Measurements from ENCODE around the gene SAFB.

Gene SAFB

DNA sequence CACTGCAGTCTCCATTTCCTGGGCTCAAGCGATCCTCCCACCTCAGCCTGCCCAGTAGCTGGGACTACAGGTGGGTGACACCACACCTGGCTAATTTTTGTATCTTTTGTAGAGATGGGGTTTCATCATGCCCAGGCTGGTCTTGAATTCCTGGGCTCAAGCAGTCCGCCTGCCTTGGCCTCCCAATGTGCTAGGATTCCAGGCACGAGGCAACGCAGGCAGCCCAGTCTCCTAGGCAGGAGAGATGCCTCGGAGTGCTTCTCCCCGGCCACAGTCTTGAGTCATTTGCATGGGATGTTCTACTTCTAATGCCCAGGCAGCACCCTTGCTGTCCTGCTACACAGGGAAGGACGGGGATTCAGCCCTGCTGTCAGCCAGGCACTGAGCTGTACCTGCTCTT, 48.7 kb downstream of the SAFB start:
- no peak for DNase-seq

DNA sequence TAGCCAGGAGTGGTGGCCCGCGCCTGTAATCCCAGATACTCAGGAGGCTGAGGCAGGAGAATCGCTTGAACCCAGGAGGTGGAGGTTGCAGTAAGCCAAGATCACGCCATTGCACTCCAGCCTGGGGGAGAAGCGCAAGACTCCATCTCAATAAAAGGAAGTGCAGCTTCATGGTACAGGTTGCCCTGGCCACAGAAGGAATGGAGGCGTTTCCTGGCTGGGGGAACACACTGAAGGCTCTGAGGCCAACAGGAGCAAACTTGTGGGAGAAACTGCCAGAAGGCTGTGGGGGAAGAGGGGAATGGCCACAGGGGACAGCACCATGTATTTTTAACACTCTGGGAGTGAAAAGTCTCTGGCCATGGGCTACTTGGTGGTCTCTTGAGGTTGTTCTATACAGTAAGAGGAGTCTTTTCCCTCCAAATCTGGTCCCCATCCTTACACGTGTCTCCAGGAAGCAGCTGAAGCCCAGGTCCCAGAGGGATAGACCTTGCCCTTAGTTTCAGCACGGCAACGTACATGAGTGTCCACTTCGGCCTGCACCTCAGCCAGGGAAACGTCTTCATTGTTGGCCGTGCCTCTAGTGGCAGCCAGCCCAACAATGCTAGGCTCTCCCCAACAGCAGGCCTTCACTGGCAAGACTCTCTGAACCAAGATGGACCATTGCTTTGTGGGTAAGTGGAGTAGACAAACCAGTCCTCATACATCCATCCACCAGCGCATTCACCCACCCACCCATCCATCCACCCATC, 50.0 kb downstream of the SAFB start:
- no peak for DNase-seq

- no peak for DNase-seq
Measured at GRCh38 chr19:5673752-5674151, 50.9 kb downstream of the SAFB start.

DNA sequence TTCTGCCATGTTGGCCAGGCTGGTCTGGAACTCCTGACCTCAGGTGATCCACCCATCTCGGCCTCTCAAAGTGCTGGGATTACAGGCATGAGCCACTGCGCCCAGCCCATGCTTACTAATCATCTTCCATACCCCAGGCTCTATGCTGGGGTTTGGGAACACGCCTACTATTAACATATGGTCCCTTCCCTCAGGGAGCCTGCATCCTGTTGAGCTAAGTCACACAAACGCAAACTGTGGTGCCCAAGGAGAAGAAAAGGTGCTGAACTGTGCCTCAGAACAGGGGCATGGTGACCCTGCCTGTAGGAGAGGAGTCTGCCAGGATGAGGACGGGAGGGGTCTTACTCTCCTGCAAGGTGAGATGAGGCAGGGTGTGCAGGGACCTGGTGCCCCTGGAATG, 51.8 kb downstream of the SAFB start:
- no peak for DNase-seq

GRCh38 chr19:5676105-5676771, 53.4 kb downstream of the SAFB start:
- no peak for DNase-seq

- no peak for DNase-seq
Measured at GRCh38 chr19:5676772-5677105, 53.9 kb downstream of the SAFB start.

DNA sequence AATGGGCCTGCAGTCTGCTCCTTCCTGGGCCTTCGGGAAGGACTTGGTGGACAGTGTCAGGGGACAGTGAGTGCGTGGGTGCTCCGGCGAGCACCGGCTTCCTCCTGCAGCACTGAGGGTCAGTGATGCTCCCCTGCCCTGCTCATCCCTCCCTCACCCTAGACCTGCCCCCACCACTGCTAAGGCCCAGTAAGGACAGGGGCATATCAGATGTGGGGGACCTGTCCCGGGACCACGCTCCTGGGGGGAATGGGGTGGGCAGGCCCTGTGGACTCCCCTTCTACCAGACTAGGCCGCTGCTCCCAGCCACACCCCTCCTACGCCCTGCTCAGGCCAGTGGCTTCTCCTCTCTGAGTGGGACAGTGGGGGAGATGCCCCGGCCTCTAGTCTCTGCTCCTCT, 54.3 kb downstream of the SAFB start:
- no peak for DNase-seq

GRCh38 chr19:5677580-5677979, 54.7 kb downstream of the SAFB start:
- no peak for DNase-seq

DNA sequence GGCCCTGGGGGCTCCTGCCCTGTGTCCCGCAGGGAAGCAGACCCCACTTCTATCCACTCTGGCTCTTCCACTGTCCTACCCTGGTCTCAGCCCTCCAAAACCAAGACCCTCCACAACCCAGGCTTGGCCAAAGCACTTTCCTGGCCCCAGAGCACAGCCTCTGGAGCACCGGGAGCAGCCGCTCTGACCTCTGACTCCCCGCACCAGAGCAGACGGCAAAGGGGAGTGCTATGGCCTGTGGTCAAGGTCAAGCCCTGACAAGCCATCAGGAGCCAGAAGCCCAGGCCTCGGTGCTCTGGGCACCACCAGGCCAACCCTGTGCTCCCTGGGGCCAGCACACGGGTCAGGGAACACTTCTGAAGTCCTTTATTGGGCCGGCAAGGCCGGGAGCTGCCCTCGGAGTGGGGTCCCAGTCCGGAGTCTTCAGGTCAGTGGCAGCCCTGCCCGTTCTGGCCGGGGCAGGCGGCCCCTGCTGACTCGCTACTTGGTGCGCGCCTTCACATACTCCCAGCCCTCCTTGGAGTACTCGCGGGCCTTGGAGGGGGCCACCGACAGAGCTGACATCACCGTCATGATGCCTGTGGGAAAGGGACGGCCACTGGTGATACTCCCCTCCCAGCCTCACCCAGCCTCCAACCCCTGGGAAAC, 55.3 kb downstream of the SAFB start:
- no peak for DNase-seq

GRCh38 chr19:5679289-5680083, 56.6 kb downstream of the SAFB start:
- no peak for DNase-seq

DNA sequence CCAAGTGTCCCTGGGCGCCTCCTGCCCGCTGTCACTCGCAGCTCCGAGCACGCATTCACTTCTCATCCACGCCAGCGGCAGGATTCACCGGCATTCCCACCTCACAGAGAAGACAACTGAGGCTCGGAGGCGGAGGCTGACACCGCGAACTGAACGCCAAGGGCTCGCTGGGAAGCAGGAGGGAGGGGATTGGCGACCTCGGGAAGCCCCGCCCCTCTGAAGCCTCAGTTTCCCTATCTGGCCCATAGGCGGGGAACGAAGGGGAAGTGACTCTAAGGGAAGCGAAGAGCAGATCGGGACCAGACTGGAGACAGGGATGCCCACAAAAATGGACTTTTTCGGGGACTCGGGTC, 57.2 kb downstream of the SAFB start:
- DNase-seq, result no peak

DNA sequence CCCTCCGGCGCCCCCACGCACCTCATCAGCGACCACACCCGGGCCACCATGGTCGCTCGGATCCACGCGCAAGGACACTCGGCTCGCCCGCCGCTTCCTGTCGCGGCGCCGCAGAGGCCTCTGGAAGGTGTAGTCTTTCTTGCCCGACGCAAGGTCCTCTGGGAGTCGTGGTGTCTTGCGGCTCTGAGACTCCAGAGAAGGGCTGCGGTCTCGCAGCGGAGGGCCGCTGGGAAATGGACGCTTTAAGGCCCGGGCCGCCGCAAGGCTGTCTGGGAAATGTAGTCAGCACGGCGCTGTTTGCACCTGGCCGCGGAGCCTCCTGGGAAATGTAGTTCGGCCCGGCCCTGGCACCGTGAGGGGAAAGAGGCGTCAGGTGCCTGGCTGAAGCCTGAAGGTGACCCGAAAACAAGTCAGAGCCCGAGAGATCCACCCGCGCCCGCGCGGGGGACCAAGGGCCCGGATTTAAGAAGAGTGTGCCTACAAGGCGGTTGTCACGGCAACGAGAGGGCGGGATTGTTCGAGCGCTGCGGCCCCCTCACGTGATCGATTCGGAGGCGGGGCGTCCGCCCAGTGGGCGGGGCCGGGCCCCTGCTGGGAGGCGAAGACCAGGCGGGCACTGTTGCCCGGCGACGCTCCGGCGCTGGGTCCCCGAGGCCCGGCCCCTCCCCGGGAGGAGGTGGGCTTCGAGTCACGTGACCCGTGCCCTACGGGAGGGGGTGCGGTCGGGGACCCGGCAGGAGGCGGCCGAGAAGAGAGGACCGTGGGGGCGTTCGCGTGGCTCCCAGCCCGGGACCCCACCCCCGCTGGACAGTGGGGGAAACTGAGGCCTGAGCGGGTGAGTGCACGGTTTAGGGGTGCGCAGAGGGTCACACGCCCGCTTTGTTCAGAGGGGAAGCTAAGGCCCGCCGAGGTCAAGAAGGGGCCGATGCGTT, 57.8 kb downstream of the SAFB start, which contains the start of the genes HSD11B1L and MICOS13:
Gene HSD11B1L, plus strand, starts transcription at position 591 of the 932 bp plus-strand sequence. CDS start 3,806 bp downstream, outside the sequence.
Gene MICOS13, minus strand, starts transcription at position 80 of the 932 bp plus-strand sequence. Its CDS starts 30 bp downstream, at position 50.
- DNase-seq, result peak; percentile 92

GRCh38 chr19:5681391-5682106, 58.7 kb downstream of the SAFB start:
- DNase-seq, result no peak

DNA sequence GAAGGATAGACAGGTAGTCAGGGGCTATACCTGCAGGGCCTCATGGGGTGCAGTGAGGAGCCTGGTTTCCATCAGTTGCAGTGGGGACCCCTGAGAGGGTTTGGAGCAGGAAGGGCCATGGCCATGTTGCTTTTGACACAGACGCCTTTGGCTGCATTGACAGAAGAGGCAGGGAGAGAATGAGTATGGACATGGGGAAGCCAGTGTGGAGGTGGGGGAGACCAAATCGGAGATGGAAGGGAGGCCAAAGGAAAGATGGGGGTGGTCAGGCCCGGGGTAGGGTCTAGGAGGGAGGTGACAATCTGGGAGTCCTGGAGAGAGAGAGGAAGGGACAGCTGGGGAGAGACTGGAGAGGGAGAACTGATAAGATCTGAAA, 59.2 kb downstream of the SAFB start:
- no peak for DNase-seq

GRCh38 chr19:5683177-5683886, 60.4 kb downstream of the SAFB start:
- DNase-seq, result no peak

DNA sequence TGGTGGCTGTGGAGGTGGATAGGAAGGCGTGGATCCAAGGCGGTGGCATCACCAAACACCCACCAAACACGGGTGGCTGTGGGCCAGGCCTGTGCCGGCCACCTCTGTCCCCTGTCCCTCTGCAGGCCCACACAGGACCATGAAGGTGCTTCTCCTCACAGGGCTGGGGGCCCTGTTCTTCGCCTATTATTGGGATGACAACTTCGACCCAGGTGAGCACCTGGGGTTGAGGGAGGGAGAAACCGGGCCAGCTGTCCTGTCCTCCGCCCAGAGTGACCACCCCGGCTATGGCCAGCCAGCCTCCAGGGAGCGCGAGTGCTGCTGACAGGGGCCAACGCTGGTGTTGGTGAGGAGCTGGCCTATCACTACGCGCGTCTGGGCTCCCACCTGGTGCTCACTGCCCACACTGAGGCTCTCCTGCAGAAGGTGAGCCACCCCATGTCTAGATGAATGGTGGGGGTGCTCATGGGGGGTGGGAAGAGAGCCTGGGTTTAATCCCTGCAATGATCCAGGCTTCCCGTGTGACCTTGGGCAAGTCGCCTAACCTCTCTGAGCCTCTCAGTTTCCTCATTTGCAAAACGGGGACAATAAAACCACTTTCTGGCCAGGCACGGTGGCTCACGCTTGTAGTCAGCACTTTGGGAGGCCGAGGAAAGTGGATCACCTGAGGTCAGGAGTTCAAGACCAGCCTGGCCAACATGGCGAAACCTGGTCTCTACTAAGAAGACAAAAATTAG, 62.0 kb downstream of the SAFB start:
- no peak for DNase-seq

GRCh38 chr19:5686326-5686646, 63.4 kb downstream of the SAFB start:
- DNase-seq, result no peak

- no peak for DNase-seq
Measured at GRCh38 chr19:5686647-5687359, 63.9 kb downstream of the SAFB start.

GRCh38 chr19:5687360-5688198, 64.7 kb downstream of the SAFB start:
- DNase-seq, result no peak

Measured in NCI-H2227 treated with DMSO at 0.1 percent for 48 hours (cell line).